SKM-1 treated with dmso at 0.1 percent for 144 hours (cell line): ENCODE data around the gene SNCAIP.
"Not testable (repeated sequence)": the region's sequence is repeated elsewhere in the genome, so short reads cannot be mapped to it uniquely, and the experiment has no call there.

Experiments
- DNase-seq: peaks from one replicate; lab custom pipeline; 2025; ENCODE audit not compliant: unreplicated experiment; lab: John Stamatoyannopoulos, UW

SNCAIP gene

DNA sequence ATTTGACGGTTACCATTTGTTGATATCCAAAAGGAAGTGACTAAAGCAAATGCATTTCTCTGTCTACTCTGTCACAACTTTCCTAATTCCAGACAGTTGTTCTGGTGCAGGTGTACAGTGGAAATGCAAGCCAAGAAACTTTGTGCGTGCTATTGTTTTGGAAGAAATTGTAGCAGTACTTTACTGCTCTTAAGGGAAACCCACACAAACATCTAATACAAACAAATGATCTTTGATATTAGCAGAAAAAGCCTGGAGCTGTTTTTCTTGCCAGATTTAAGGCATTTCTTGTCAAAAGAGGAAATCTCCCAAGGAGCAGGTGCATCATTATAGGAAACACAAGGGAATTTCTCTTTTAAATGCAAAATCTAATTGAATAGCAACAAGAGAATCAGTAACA, 2.0 kb downstream of the SNCAIP start:
- DNase-seq, result no peak

DNA sequence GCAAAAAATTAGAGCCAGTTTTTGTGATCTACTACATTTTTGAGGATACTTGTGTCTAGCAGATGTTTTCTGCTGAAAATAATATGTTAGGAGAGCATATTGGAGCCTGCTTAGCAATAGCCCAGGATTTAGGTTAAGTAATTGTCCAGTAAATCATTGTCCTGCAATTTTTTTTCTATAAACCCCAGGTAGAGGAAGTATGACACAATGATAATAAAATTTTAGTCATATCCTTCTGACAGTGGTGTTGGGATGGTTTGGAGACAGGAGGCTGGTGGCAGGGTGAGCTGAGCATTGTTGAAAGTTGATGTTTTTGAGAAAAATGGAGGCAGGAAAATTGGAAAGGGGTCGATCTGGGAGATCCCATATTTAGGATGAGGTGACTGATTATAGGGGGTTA, 3.5 kb downstream of the SNCAIP start:
- DNase-seq, result no peak

- no peak for DNase-seq
Measured at GRCh38 chr5:122316656-122317055, 4.6 kb downstream of the SNCAIP start.

DNA sequence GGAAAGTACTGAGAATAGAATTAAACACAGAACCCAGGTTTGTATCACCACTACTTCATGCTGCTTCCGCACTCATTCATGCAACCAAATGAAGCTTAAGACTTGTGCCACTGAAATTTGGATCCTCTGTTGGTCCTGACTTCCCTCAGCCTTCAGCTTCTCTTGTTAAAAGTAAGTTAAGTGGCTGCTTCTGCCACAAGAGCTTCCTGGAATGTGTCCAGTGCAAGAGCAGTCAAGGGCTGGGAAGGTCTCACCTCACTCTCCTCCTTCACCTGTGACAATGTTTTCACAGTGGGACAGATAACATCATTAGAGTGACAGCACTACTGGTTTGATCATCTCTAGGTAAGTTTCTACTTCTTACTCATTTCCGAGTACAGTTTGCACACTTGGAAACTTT, 7.9 kb downstream of the SNCAIP start:
- no peak for DNase-seq

GRCh38 chr5:122321921-122322320, 9.9 kb downstream of the SNCAIP start:
- DNase-seq, result no peak

DNA sequence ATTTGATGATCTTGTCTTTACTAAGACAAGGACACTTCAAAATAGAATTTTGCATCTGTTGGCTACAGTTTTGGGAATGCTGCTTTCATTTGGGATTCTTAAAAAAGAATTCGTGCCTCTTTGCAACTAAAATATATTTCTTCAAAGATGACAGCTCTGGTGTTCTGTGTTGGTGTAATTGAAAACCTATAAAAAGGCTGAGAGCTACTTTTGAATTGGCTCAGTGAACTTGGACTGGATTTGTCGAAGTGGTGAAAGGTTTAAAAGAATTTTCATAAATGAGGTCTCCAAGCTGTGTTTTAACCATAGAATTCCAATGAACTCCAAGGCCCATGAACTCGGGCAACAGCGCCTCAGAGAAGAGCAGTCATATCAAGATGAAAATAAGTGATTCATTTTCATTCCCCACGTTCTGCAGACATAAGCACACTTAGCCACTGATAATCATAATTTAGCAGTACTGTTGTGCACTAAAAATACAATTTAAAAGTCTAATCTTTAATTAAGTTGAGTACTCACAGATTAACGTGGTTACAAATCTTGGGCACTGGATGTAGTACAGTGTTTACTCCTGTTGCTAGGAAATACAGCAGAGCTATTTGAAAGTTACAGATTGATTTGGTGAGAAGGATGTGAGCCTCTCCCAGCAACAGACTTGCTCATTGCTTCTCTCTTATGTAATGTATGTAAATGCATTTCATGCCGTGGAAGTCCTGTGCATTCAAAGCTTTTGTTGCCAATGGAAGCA, 10.9 kb downstream of the SNCAIP start:
- DNase-seq, result no peak

DNA sequence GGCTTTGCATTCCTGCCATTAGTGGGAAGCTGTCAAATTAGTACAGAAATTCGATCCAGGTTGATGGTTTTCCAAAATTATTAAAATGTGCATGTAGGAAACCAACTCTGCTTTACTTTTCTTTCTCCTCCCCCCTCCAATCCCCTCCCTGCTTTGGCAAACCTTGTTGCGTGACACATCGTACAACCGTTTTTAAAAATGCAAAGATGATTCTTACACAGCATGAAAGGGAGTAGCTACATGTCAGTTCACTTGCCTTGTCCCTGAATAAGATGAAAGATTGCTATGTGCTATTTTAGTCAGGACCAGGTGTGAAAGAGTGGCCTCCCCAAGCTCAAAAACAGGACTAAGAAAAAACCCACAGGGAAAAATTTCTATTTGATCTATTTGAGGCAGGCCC, 11.7 kb downstream of the SNCAIP start:
- DNase-seq, result no peak

DNA sequence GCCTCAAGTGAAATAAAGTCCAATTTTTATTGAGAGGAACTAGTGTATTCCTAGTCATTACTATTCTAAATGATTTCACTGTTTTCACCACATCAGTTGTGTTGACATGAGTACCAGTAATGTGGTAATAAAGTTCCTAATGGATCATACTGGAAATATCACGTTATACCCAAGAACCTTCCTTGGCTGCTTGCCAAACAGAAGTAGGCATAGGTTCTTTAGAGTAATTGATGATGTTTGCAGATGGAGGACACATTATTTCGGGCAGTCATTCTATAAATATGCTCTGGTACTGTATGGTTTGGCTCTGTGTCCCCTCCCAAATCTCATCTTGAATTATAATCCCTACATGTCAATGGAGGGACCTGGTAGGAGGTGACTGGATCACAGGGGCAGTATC, 15.1 kb downstream of the SNCAIP start:
- no peak for DNase-seq

DNA sequence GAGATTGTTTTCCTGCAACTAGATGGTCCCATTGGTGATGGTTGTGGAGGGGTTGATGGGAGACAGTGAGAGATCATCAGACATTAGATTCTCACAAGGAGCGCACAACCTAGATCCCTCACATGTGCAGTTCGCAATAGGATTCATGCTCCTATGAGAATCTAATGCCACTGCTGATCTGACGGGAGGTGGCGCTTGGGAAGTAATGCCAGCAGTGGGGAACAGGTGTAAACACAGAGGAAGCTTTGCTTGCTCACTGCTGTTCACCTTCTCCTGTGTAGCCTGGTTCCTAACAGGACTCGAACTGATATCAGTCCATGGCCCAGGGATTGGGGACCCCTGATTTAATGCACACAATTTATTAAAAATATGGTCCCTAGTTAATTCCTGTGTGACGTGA, 18.8 kb downstream of the SNCAIP start:
- DNase-seq, result no peak

- no peak for DNase-seq
Measured at GRCh38 chr5:122332599-122333555, 20.8 kb downstream of the SNCAIP start.

- DNase-seq, result no peak
Measured at GRCh38 chr5:122333564-122333963, 21.5 kb downstream of the SNCAIP start.

DNA sequence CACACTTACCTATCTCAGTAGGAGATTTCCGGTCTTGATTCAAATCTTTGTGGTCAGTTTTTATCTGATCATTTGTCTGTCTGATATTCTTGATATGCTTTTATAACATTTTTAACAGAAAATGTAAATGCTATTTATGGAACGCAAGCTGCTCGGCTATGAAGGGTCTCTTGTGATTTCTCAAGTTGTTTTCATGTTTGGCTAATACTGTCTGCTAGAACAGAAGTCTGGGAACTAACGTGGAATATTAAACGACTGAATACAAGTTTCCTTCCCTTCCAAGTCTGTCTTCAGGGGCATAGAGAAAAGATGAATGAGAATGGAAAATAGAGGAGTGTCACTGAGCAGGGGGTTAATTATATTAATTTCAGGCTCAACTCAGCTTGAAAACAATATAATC, 27.6 kb downstream of the SNCAIP start:
- no peak for DNase-seq

DNA sequence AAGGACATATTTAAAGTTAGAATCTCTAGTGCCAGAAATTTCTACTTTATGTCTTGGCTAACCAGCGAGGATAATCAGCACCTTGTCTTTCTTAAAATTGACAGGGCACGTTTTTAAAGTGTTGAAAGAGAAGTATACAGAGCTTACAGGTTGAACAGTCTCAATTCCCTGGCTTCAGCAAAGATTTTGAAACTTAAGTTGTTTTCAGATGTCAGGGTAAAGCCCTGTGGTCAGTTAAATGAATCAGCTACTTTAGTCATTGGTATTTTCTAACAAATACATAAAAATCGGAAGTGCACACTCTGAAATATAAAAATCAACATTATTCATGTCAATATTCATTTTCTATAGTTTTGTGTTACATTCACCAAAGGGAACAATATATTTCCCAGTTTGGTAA, 29.1 kb downstream of the SNCAIP start:
- no peak for DNase-seq

GRCh38 chr5:122342256-122342655, 30.2 kb downstream of the SNCAIP start:
- no peak for DNase-seq

DNA sequence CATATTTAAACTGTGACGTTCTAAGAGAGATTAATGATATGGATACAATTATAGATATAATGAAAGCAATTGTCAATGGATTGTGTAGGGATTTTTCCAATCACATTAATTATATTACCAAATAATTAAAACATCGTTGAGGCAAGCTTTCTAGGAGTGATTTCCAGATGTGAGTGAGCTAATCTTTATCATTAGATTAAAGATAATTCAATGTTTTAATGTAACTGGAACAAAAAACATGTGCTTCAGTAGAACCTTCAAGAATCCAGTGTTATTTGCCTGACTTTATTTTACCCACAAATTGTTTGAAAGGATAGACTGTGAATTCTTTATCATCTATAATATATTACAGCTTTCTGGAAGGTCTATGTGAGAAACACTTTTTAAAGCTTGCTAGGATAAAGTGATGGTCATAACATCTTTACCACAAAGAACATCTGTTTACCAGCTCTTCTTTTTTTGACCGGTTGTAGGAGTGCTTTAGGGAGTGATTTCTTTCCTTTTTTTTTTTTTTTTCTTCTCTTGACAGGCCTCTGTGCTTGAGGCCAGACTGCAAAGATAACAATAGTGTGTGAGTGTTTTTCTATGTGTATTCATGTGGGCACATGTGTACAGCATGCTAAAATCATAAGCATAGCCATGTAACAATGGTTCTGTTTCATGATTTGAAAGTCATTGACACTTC, 35.0 kb downstream of the SNCAIP start:
- DNase-seq, result no peak

DNA sequence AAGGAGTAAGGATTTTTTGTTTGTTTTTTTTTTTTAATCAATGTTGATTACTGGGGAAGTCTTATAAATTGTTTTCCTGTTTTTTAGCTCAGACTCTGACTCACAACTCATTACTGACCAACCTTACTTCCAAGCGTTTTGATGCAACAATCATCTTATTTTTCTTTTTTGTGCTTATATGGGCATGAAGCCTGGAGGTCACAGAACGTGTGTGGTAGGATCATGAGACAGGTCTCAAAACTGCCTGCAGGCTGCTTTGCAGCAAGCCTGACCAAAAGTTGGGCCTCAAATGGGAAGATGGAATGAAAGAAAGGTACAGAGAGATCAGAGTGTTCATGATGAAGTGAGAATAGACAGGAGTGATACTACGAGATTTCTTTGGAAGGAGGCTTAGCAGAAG, 38.5 kb downstream of the SNCAIP start:
- no peak for DNase-seq

- no peak for DNase-seq
Measured at GRCh38 chr5:122351416-122352157, 39.5 kb downstream of the SNCAIP start.

DNA sequence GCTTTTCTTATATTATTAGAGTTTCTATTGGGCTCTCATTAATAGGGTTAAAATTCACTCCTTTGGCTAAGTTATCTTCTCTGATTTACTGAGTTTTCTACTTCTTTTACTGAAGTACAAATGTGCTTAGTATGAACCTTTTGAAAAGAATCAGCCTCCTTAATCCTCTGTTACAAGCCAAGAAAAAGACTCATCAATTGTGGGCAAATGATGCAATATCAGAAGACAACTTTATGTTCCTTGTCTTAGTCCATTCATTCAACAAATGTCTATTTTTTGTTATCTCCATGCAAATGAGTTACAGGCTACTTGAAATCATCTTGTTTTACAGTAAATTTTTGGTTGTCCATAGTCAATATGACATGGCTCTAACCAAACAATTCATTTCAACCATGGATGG, 40.3 kb downstream of the SNCAIP start:
- no peak for DNase-seq

GRCh38 chr5:122353361-122353760, 41.3 kb downstream of the SNCAIP start:
- not testable (repeated sequence) for DNase-seq

DNA sequence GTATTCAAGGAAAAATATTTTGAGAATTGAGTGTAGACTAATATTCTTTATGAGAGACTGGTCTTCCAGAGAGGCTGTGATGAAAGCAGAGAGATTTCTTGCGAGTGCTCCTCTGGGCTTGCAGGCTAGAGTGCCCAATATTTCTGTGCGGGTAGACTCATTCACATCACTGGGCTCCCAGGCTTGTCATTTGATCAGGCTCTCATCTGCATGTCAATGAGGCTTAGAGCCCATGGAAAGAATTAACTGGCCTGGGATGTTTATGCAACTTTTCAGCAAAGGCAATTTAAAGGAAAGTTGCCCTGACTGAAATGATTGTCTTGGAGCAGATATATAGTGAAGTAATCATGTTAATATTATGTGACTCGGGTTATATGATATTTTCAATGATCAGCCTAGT, 42.3 kb downstream of the SNCAIP start:
- DNase-seq, result no peak

DNA sequence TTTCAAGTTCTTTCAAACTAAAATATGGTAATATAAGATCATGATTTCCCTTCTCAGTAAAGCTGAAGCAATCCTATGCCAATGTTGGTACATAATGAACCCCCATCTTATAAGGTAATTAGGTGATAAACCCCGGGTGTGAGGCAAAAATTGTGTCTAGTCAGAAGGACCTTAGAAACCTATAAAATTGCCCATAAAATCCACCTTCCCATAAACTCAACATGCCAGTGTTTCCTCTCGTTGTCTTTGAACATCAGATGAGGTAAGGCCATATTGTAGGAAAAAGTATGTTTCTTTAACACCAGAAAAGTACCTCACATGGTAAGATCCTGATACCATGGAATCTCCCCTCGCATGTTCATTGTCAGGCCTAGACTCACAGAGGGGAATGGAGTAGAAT, 43.3 kb downstream of the SNCAIP start:
- no peak for DNase-seq
